GM23248 (cell line): ENCODE data around the gene CYP11A1. TPM values are rescaled to one million over a fixed set of nuclear protein-coding genes. Genes with fewer than 3 reads are reported as not detected.

Experiments used
- DNase-seq: peaks from one replicate; pipeline ENCODE4 v3.0.0-alpha.2; 2015
- H2AFZ ChIP-seq: fragments of 200-600 bp; sonication (generic); 2 replicates; pipeline ENCODE4 v1.6.1; 2016; ENCODE audit warnings: antibody characterized with exemption
- H3F3A ChIP-seq: fragments of 200-600 bp; sonication (generic); 2 replicates; pipeline ENCODE4 v1.6.1; 2016; ENCODE audit warnings: mild to moderate bottlenecking, antibody characterized with exemption, mixed run types; ENCODE audit not compliant: insufficient read depth
- H3K27ac ChIP-seq: fragments of 200-600 bp; sonication (generic); 2 replicates; pipeline ENCODE4 v1.5.1; 2016; ENCODE audit warnings: mild to moderate bottlenecking
- H3K27me3 ChIP-seq: fragments of 200-600 bp; sonication (generic); replicated peaks from 2 replicates; pipeline ENCODE4 v1.6.1; 2016; ENCODE audit warnings: mild to moderate bottlenecking; ENCODE audit not compliant: insufficient read depth
- H3K36me3 ChIP-seq: fragments of 200-600 bp; sonication (generic); 2 replicates; pipeline ENCODE4 v1.6.1; 2016; ENCODE audit warnings: low read depth, mild to moderate bottlenecking
- H3K4me1 ChIP-seq: fragments of 200-600 bp; sonication (generic); 2 replicates; pipeline ENCODE4 v1.6.1; 2016; ENCODE audit warnings: mild to moderate bottlenecking; ENCODE audit not compliant: insufficient read depth
- H3K4me2 ChIP-seq: fragments of 200-600 bp; sonication (generic); one replicate; pipeline ENCODE4 v1.6.1; 2016; ENCODE audit warnings: mild to moderate bottlenecking; ENCODE audit not compliant: unreplicated experiment
- H3K4me3 ChIP-seq: fragments of 200-600 bp; sonication (generic); 2 replicates; pipeline ENCODE4 v1.5.1; 2016; ENCODE audit warnings: mild to moderate bottlenecking
- H3K79me2 ChIP-seq: fragments of 200-600 bp; sonication (generic); 2 replicates; pipeline ENCODE4 v1.6.1; 2016; ENCODE audit warnings: mild to moderate bottlenecking; ENCODE audit not compliant: insufficient read depth
- H3K9ac ChIP-seq: fragments of 200-600 bp; sonication (generic); 2 replicates; pipeline ENCODE4 v1.6.1; 2016; ENCODE audit warnings: mild to moderate bottlenecking
- H3K9me2 ChIP-seq: fragments of 200-600 bp; sonication (generic); 2 replicates; pipeline ENCODE4 v1.6.1; 2016; ENCODE audit warnings: mixed run types, mild to moderate bottlenecking, moderate library complexity; ENCODE audit not compliant: insufficient read depth
- H3K9me3 ChIP-seq: fragments of 200-600 bp; sonication (generic); one replicate; pipeline ENCODE4 v1.6.1; 2017; ENCODE audit warnings: low read depth
- H4K20me1 ChIP-seq: fragments of 200-600 bp; sonication (generic); 2 replicates; pipeline ENCODE4 v1.6.0; 2016; ENCODE audit not compliant: insufficient read depth
- EZH2 ChIP-seq: fragments of 200-600 bp; sonication (generic); IDR thresholded peaks from 2 replicates; pipeline ENCODE4 v1.6.1; 2018; ENCODE audit warnings: antibody characterized with exemption, mild to moderate bottlenecking; ENCODE audit not compliant: insufficient read depth, poor library complexity, severe bottlenecking
- EZH2phosphoT487 ChIP-seq: fragments of 200-600 bp; sonication (generic); IDR thresholded peaks from 2 replicates; pipeline ENCODE4 v1.6.1; 2018; ENCODE audit warnings: antibody characterized with exemption, moderate library complexity, mild to moderate bottlenecking, low read depth; ENCODE audit not compliant: insufficient read depth
- WGBS, 2 experiments: methylation state at CpG; one replicate each; pipeline ENCODE4 v1.1.6; 2015 to 2017; ENCODE audit warnings: low lambda C conversion rate in 2 of 2, low coverage in 1 of 2; ENCODE audit errors: missing lambda C conversion rate in 2 of 2; 5-methylcytosine and 5-hydroxymethylcytosine counted together
- in situ Hi-C: fragments of 300-500 bp; cut with MboI; formaldehyde crosslinking; loops from 2 replicates; pipeline ENCODE4 v1.15.0; 2020
- polyA plus RNA-seq: library from polyadenylated mRNA; unstranded; fragments of >200 nt; fragmentation: Nextera tagmentation; extraction: Ambion mirVana; gene quantifications from 2 replicates; pipeline ENCODE4 v1.2.1, GENCODE V29; 2016
- total RNA-seq: library from RNA; depleted of rRNA; stranded (reverse); fragments of >200 nt; shearing (Covaris generic); gene quantifications from 2 replicates; pipeline ENCODE4 v1.2.3, GENCODE V29; 2014

Gene CYP11A1
- total and polyA plus RNA-seq, 2 experiments from 2014 or later: 0.32 to 1.2 TPM

DNA sequence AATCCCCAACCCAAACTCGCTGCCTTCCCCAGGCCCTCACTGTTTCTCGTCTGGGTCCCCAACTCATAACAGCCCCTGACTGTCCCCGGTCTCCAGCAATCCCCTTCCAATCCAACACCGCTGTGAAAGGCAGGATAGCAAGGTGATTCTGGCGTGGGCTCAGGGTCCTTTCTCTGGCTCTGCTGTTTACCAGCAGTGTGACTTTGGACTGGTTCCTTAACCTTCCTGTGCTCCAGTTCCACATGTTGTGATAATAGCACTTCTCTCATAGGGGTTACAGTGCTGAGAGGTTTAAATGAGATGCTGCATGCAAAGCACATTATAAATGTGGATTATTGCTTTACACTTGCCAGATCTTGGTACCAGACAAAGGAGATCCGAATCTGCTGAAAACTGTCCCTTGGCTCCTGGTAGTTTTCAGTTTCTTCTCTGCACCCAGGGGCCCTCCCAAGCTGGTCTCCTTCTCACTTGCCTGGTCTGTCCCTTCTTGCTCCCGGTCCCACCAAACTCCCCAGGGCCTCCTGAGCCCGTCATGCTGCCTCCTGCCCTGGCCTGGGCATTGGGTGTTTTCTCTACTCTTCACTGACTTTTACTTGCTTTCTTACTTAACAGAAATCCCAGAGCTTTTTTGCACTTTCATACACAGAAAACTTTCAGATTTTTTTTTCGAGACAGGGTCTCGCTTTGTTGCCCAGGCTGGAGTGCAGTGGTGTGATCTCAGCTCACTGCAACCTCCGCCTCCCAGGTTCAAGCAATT lies 26.8 kb upstream of the CYP11A1 start:
- TF ChIP-seq EZH2phosphoT487 (no peak), EZH2 (no peak)
- Histone ChIP-seq H3K9me3 (no peaks in the 10 kb centered on the region), H3K4me1 (peaks cover 63% of the 10 kb centered on the region), H3K79me2 (no peaks in the 10 kb centered on the region), H3K9ac (0 out of 2 replicates have a peak overlapping the region, but pooled peaks have one; percentile 37), H3K36me3 (no peaks in the 10 kb centered on the region), H3K9me2 (no peaks in the 10 kb centered on the region), H3K27ac (peak overlapping the region; percentile 87), H3K4me3 (no peak overlapping the region), H2AFZ (no peak overlapping the region), H3F3A (peaks cover 60% of the 10 kb centered on the region), H4K20me1 (no peaks in the 10 kb centered on the region), H3K4me2 (no peak overlapping the region), H3K27me3 (no peaks in the 10 kb centered on the region)
- WGBS, 2 experiments: 90 to 93% methylated on average over 11 of the region's 11 CpGs
- in situ Hi-C loops: no loop called here
- DNase-seq: no peak

DNA sequence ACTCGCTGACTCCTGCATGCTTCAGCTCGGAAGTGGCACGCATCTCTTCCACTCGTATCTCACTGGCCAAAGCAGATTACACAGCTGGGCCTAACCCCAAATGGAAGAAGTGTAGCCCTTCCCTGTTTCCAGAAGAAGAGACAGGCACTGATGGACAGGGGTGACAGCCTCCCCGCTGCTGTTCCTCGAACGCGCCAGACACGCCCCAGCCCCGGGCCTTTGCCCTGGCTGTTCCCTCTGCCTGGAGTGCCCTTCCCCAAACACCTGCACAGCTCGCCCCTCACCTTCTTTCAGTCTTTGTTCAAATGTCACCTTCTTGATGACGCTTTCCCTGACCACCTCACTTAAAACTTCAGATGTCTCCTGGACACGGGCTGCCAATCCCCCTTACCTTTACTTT lies 26.0 kb upstream of the CYP11A1 start:
- H3K4me1 ChIP-seq: peaks cover 61% of the 10 kb centered on the region

DNA sequence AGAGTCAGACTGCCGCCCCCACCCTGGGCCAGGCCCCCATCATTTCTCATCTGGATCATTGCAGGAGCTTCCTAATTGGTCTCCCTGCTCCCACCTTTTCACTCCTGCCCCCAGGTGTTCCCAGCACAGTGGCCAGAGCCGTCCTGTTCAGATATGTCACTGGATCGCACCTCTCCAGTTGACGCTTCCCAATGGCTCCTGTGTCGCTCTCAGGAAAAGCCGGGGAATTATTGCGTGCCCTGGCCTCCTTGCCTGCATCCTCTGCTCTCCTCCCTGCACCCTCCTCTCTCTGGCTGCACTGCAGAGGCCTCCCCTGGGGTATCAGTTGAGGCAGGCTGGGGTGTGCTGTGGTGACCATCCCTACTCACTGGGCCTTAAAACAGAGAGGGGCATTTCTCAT lies 25.5 kb upstream of the CYP11A1 start:
- TF ChIP-seq EZH2 (no peak), EZH2phosphoT487 (no peak)
- Histone ChIP-seq H3K4me2 (peak overlapping the region; percentile 85), H3K4me3 (no peak overlapping the region), H3K4me1 (peaks cover 56% of the 10 kb centered on the region), H3K9ac (peak overlapping the region; percentile 76), H2AFZ (peak overlapping the region; percentile 58; the same call in 1 of the 2 replicates), H3K27ac (peak overlapping the region; percentile 72), H3K9me3 (no peaks in the 10 kb centered on the region), H3K79me2 (no peaks in the 10 kb centered on the region), H4K20me1 (no peaks in the 10 kb centered on the region), H3K27me3 (no peaks in the 10 kb centered on the region), H3K9me2 (no peaks in the 10 kb centered on the region), H3K36me3 (no peaks in the 10 kb centered on the region), H3F3A (peaks cover 50% of the 10 kb centered on the region)
- no peak for DNase-seq
- in situ Hi-C loops: no loop called here
- WGBS, 2 experiments: 74 to 80% methylated on average over 7 of the region's 7 CpGs

More for the DNA sequence above, 26.0 kb upstream of the CYP11A1 start:
- Histone ChIP-seq H3K9ac (no peak overlapping the region), H3K4me2 (no peak overlapping the region), H3K36me3 (no peaks in the 10 kb centered on the region), H3K9me3 (no peaks in the 10 kb centered on the region), H4K20me1 (no peaks in the 10 kb centered on the region), H3F3A (peaks cover 55% of the 10 kb centered on the region), H3K27ac (no peak overlapping the region), H3K4me3 (no peak overlapping the region), H2AFZ (no peak overlapping the region), H3K27me3 (no peaks in the 10 kb centered on the region), H3K9me2 (no peaks in the 10 kb centered on the region), H3K79me2 (no peaks in the 10 kb centered on the region)
- in situ Hi-C loops: no loop called here
- TF ChIP-seq EZH2 (no peak), EZH2phosphoT487 (no peak)
- DNase-seq: no peak
- WGBS, 2 experiments: 86 to 93% methylated on average over 13 of the region's 13 CpGs

DNA sequence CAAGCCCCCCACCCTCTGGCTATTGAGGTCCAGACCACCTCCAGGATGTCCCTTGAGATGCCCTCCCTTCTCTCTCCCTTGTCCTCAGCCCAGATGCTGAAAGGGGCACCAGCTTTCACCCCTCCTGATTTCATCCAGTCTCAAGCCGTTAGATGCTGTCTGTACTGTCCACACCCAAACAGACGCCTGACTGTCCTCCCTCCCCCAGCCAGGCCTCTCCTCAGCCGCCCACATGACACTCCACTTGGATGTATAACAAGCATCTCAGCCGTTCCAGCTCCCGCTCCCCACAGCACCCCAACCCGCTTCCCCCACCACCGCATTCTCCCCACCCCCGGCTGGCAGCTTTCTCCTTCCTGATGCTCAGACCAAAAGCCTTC lies 25.0 kb upstream of the CYP11A1 start:
- in situ Hi-C loops: no loop called here
- Histone ChIP-seq H3K36me3 (no peaks in the 10 kb centered on the region), H3F3A (peaks cover 45% of the 10 kb centered on the region), H3K9me2 (no peaks in the 10 kb centered on the region), H3K9ac (peak overlapping the region; percentile 76), H3K4me3 (peak overlapping the region; percentile 23; the same call in 1 of the 2 replicates), H3K4me2 (peak overlapping the region; percentile 85), H3K27ac (peak overlapping the region; percentile 72), H4K20me1 (no peaks in the 10 kb centered on the region), H3K4me1 (peaks cover 53% of the 10 kb centered on the region), H3K79me2 (no peaks in the 10 kb centered on the region), H2AFZ (peak overlapping the region; percentile 58), H3K9me3 (no peaks in the 10 kb centered on the region), H3K27me3 (no peaks in the 10 kb centered on the region)
- 4 to 18% methylated on average over 3 to 8 of the region's 8 CpGs for WGBS, 2 experiments
- peak; percentile 87 for DNase-seq
- TF ChIP-seq EZH2phosphoT487 (no peak), EZH2 (no peak)
